ENCODE data around the gene ZNF555.

DNA sequence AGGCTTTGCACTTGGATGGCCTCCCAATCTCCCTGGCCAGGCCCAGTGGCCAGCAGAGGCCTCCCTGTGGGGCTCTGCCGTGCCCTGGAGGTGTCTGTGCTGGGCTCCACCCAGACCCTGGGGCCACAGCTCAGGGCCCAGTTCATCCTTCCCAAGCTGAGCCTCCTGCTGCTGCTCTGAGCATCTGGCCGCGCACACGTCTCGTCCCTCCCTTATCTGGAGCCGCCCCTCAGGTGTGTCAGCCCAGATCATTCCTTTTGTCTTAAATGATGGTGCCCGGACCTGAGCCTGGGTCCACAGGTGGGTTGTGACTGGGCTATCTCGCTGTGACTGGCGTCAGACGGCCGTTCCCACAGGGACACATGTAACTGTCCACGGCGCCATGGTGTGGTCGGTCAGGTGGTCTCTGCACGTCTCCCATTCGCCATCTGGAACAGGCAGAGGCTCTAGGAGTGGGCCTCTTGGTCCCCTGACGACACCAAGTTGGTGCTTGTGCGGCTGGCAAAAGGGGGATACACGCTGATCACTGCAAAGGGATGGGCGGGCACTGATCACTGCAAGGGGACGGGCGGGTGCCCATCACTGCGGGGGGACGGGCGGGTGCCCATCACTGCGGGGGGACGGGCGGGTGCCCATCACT is 35.9 kb upstream of the ZNF555 start:
- TF ChIP-seq, protein P1, sequence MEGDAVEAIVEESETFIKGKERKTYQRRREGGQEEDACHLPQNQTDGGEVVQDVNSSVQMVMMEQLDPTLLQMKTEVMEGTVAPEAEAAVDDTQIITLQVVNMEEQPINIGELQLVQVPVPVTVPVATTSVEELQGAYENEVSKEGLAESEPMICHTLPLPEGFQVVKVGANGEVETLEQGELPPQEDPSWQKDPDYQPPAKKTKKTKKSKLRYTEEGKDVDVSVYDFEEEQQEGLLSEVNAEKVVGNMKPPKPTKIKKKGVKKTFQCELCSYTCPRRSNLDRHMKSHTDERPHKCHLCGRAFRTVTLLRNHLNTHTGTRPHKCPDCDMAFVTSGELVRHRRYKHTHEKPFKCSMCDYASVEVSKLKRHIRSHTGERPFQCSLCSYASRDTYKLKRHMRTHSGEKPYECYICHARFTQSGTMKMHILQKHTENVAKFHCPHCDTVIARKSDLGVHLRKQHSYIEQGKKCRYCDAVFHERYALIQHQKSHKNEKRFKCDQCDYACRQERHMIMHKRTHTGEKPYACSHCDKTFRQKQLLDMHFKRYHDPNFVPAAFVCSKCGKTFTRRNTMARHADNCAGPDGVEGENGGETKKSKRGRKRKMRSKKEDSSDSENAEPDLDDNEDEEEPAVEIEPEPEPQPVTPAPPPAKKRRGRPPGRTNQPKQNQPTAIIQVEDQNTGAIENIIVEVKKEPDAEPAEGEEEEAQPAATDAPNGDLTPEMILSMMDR (IDR thresholded peaks at IDR 0.05 in 4 of 5, conservative IDR thresholded peaks at IDR 0.05 in 1 of 5), result no peak
- no peak for TF ChIP-seq POLR2A (IDR thresholded peaks at IDR 0.05)
